ENCODE measurements around the gene NDE1.

Gene NDE1

GRCh38 chr16:15746332-15746731, 96.3 kb downstream of the NDE1 start:
- Histone ChIP-seq H3K27me3 (replicated peaks; ENCODE audit: control insufficient read depth, insufficient read depth, low read length) (peaks cover 7% of the 10 kb centered on the region), H3K9ac (ENCODE audit: low read length) (no peak overlapping the region), H3K36me3 (ENCODE audit: control insufficient read depth, insufficient read depth, low read length, severe bottlenecking) (no peaks in the 10 kb centered on the region), H3K4me3 (ENCODE audit: low read length) (no peak overlapping the region), H3K4me1 (ENCODE audit: control insufficient read depth, insufficient read depth, low read length) (no peaks in the 10 kb centered on the region), H3K9me3 (ENCODE audit: control insufficient read depth, low read length) (no peaks in the 10 kb centered on the region)
- DNase-seq (ENCODE audit: low read depth) = no peak

- no peak for DNase-seq (ENCODE audit: low read depth)
- Histone ChIP-seq H3K4me3 (ENCODE audit: low read length) (no peak overlapping the region), H3K36me3 (ENCODE audit: control insufficient read depth, insufficient read depth, low read length, severe bottlenecking) (no peaks in the 10 kb centered on the region)
Observed at GRCh38 chr16:15747937-15748336, 97.9 kb downstream of the NDE1 start.

GRCh38 chr16:15748654-15749053, 98.6 kb downstream of the NDE1 start:
- DNase-seq (ENCODE audit: low read depth) = no peak
- no peaks in the 10 kb centered on the region for H3K9me3 ChIP-seq (ENCODE audit: control insufficient read depth, low read length)
- H3K4me3 ChIP-seq (ENCODE audit: low read length) = no peak overlapping the region
- no peaks in the 10 kb centered on the region for H3K4me1 ChIP-seq (ENCODE audit: control insufficient read depth, insufficient read depth, low read length)
- no peak overlapping the region for H3K9ac ChIP-seq (ENCODE audit: low read length)
- H3K36me3 ChIP-seq (ENCODE audit: control insufficient read depth, insufficient read depth, low read length, severe bottlenecking) = no peaks in the 10 kb centered on the region
- H3K27me3 ChIP-seq (replicated peaks; ENCODE audit: control insufficient read depth, insufficient read depth, low read length) = peaks cover 7% of the 10 kb centered on the region

More at GRCh38 chr16:15747937-15748336, 97.9 kb downstream of the NDE1 start:
- H3K9me3 ChIP-seq (ENCODE audit: control insufficient read depth, low read length) = no peaks in the 10 kb centered on the region
- no peaks in the 10 kb centered on the region for H3K4me1 ChIP-seq (ENCODE audit: control insufficient read depth, insufficient read depth, low read length)
- no peak overlapping the region for H3K9ac ChIP-seq (ENCODE audit: low read length)
- peaks cover 7% of the 10 kb centered on the region for H3K27me3 ChIP-seq (replicated peaks; ENCODE audit: control insufficient read depth, insufficient read depth, low read length)

- no peak for DNase-seq (ENCODE audit: low read depth)
- Histone ChIP-seq H3K4me1 (ENCODE audit: control insufficient read depth, insufficient read depth, low read length) (no peaks in the 10 kb centered on the region), H3K36me3 (ENCODE audit: control insufficient read depth, insufficient read depth, low read length, severe bottlenecking) (no peaks in the 10 kb centered on the region), H3K4me3 (ENCODE audit: low read length) (no peak overlapping the region), H3K9ac (ENCODE audit: low read length) (no peak overlapping the region), H3K9me3 (ENCODE audit: control insufficient read depth, low read length) (no peaks in the 10 kb centered on the region), H3K27me3 (replicated peaks; ENCODE audit: control insufficient read depth, insufficient read depth, low read length) (peaks cover 7% of the 10 kb centered on the region)
Observed at GRCh38 chr16:15749371-15749770, 99.3 kb downstream of the NDE1 start.

GRCh38 chr16:15749985-15750384, 99.9 kb downstream of the NDE1 start:
- no peak for DNase-seq (ENCODE audit: low read depth)
- peaks cover 7% of the 10 kb centered on the region for H3K27me3 ChIP-seq (replicated peaks; ENCODE audit: control insufficient read depth, insufficient read depth, low read length)
- no peak overlapping the region for H3K4me3 ChIP-seq (ENCODE audit: low read length)
- no peaks in the 10 kb centered on the region for H3K4me1 ChIP-seq (ENCODE audit: control insufficient read depth, insufficient read depth, low read length)
- H3K9me3 ChIP-seq (ENCODE audit: control insufficient read depth, low read length) = no peaks in the 10 kb centered on the region
- no peaks in the 10 kb centered on the region for H3K36me3 ChIP-seq (ENCODE audit: control insufficient read depth, insufficient read depth, low read length, severe bottlenecking)
- no peak overlapping the region for H3K9ac ChIP-seq (ENCODE audit: low read length)

- Histone ChIP-seq H3K9ac (ENCODE audit: low read length) (no peak overlapping the region), H3K4me1 (ENCODE audit: control insufficient read depth, insufficient read depth, low read length) (no peaks in the 10 kb centered on the region), H3K9me3 (ENCODE audit: control insufficient read depth, low read length) (no peaks in the 10 kb centered on the region), H3K27me3 (replicated peaks; ENCODE audit: control insufficient read depth, insufficient read depth, low read length) (peaks cover 12% of the 10 kb centered on the region), H3K4me3 (ENCODE audit: low read length) (no peak overlapping the region), H3K36me3 (ENCODE audit: control insufficient read depth, insufficient read depth, low read length, severe bottlenecking) (no peaks in the 10 kb centered on the region)
- no peak for DNase-seq (ENCODE audit: low read depth)
Observed at GRCh38 chr16:15751940-15752339, 101.9 kb downstream of the NDE1 start.

- no peak for DNase-seq (ENCODE audit: low read depth)
Observed at GRCh38 chr16:15752717-15753488, 102.9 kb downstream of the NDE1 start.

GRCh38 chr16:15754821-15755534, 104.9 kb downstream of the NDE1 start:
- Histone ChIP-seq H3K4me1 (ENCODE audit: control insufficient read depth, insufficient read depth, low read length) (no peaks in the 10 kb centered on the region), H3K27me3 (replicated peaks; ENCODE audit: control insufficient read depth, insufficient read depth, low read length) (peaks cover 14% of the 10 kb centered on the region), H3K4me3 (ENCODE audit: low read length) (no peak overlapping the region), H3K9me3 (ENCODE audit: control insufficient read depth, low read length) (no peaks in the 10 kb centered on the region), H3K9ac (ENCODE audit: low read length) (no peak overlapping the region), H3K36me3 (ENCODE audit: control insufficient read depth, insufficient read depth, low read length, severe bottlenecking) (no peaks in the 10 kb centered on the region)
- DNase-seq (ENCODE audit: low read depth) = no peak

More at GRCh38 chr16:15752717-15753488, 102.9 kb downstream of the NDE1 start:
- Histone ChIP-seq H3K9me3 (ENCODE audit: control insufficient read depth, low read length) (no peaks in the 10 kb centered on the region), H3K9ac (ENCODE audit: low read length) (no peak overlapping the region), H3K27me3 (replicated peaks; ENCODE audit: control insufficient read depth, insufficient read depth, low read length) (peaks cover 9% of the 10 kb centered on the region), H3K4me3 (ENCODE audit: low read length) (no peak overlapping the region), H3K36me3 (ENCODE audit: control insufficient read depth, insufficient read depth, low read length, severe bottlenecking) (no peaks in the 10 kb centered on the region), H3K4me1 (ENCODE audit: control insufficient read depth, insufficient read depth, low read length) (no peaks in the 10 kb centered on the region)

GRCh38 chr16:15757077-15757386, 107.0 kb downstream of the NDE1 start:
- H3K9ac ChIP-seq (ENCODE audit: low read length) = no peak overlapping the region
- no peak overlapping the region for H3K4me3 ChIP-seq (ENCODE audit: low read length)
- DNase-seq (ENCODE audit: low read depth) = no peak
- H3K27me3 ChIP-seq (replicated peaks; ENCODE audit: control insufficient read depth, insufficient read depth, low read length) = peaks cover 16% of the 10 kb centered on the region
- no peaks in the 10 kb centered on the region for H3K36me3 ChIP-seq (ENCODE audit: control insufficient read depth, insufficient read depth, low read length, severe bottlenecking)
- no peaks in the 10 kb centered on the region for H3K9me3 ChIP-seq (ENCODE audit: control insufficient read depth, low read length)
- H3K4me1 ChIP-seq (ENCODE audit: control insufficient read depth, insufficient read depth, low read length) = no peaks in the 10 kb centered on the region

- H3K9me3 ChIP-seq (ENCODE audit: control insufficient read depth, low read length) = no peaks in the 10 kb centered on the region
- H3K4me3 ChIP-seq (ENCODE audit: low read length) = no peak overlapping the region
- no peaks in the 10 kb centered on the region for H3K4me1 ChIP-seq (ENCODE audit: control insufficient read depth, insufficient read depth, low read length)
- no peak for DNase-seq (ENCODE audit: low read depth)
- peaks cover 22% of the 10 kb centered on the region for H3K27me3 ChIP-seq (replicated peaks; ENCODE audit: control insufficient read depth, insufficient read depth, low read length)
- H3K36me3 ChIP-seq (ENCODE audit: control insufficient read depth, insufficient read depth, low read length, severe bottlenecking) = no peaks in the 10 kb centered on the region
- no peak overlapping the region for H3K9ac ChIP-seq (ENCODE audit: low read length)
Observed at GRCh38 chr16:15757630-15758251, 107.7 kb downstream of the NDE1 start.

- no peak overlapping the region for H3K9ac ChIP-seq (ENCODE audit: low read length)
- no peak for DNase-seq (ENCODE audit: low read depth)
- no peaks in the 10 kb centered on the region for H3K36me3 ChIP-seq (ENCODE audit: control insufficient read depth, insufficient read depth, low read length, severe bottlenecking)
- no peak overlapping the region for H3K4me3 ChIP-seq (ENCODE audit: low read length)
- H3K27me3 ChIP-seq (replicated peaks; ENCODE audit: control insufficient read depth, insufficient read depth, low read length) = peaks cover 31% of the 10 kb centered on the region
- H3K4me1 ChIP-seq (ENCODE audit: control insufficient read depth, insufficient read depth, low read length) = no peaks in the 10 kb centered on the region
- no peaks in the 10 kb centered on the region for H3K9me3 ChIP-seq (ENCODE audit: control insufficient read depth, low read length)
Observed at GRCh38 chr16:15759070-15759469, 109.0 kb downstream of the NDE1 start.
